KG1 (cell line): Measurements from ENCODE around the gene ME1.
"Not testable (repeated sequence)": the region's sequence is repeated elsewhere in the genome, so short reads cannot be mapped to it uniquely, and the experiment has no call there.

Experiments
- DNase-seq: peaks from one replicate; lab custom pipeline; 2025; lab: John Stamatoyannopoulos, UW

Gene ME1

GRCh38 chr6:83352424-83353061 lies 78.3 kb downstream of the ME1 start:
- DNase-seq = no peak

GRCh38 chr6:83343121-83343520 lies 87.7 kb downstream of the ME1 start:
- DNase-seq = no peak

- DNase-seq = no peak
Observed at GRCh38 chr6:83341765-83342164, 89.1 kb downstream of the ME1 start.

DNA sequence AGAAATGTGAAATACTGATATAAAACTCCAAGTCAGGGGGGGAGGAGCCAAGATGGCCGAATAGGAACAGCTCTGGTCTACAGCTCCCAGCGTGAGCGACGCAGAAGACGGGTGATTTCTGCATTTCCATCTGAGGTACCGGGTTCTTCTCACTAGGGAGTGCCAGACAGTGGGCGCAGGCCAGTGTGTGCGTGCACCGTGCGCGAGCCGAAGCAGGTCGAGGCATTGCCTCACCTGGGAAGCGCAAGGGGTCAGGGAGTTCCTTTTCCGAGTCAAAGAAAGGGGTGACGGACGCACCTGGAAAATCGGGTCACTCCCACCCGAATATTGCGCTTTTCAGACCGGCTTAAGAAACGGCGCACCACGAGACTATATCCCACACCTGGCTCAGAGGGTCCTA lies 96.9 kb downstream of the ME1 start:
- not testable (repeated sequence) for DNase-seq

DNA sequence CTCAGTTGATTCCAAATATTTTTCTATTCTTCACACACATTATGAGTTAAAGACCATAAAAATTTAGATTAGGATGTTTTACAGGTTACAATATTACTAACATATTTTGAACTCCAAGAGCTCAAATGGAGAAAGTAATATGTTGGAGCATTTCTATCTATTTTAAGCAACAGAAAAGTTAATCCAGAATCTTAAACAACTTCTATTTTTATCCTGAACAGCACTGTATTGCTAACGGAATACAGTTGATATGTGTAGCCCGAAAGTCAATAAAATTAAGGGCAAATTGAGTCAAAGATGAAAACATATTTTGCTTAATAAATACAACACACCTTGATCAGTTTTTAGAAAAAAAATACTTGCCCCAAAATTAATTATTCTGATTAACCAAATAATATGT lies 97.4 kb downstream of the ME1 start:
- no peak for DNase-seq

DNA sequence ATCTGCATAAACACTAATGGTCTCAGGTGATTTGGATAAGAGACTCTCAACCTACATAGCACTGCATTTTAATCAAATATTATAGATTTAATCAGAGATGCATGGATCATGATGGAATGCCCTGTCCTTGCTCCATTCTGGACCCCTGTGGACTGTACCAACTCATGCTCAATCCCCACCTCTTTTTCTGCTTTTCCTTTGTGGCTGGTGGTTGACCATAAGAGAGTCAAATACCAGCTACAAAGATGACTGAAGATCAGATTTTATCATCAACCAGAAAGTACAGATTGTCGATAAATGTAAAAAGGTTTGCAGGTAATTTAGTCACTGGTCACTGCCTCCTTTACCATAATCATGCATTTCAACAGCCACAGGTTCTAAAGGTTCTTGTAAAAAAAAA lies 116.2 kb downstream of the ME1 start:
- DNase-seq = no peak

GRCh38 chr6:83313882-83314281 lies 117.0 kb downstream of the ME1 start:
- no peak for DNase-seq

DNA sequence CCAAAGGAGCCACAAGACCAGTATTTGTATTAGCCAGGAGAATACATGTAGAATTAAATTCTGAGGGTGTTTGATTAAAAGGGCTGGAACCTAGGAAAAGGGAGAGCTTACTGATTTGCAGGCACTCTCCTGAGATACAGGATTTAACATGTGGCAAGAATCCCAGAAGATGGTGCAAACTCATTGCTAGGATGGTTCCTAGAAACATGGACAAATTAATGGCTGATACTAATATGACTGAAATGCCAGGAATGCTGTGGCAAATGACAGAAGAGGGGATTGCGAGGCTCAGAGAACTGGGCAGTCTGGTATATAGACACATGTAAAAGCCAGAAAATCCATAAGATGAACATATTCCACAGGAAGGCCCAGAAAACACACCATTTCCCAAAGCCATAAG lies 119.6 kb downstream of the ME1 start:
- no peak for DNase-seq

GRCh38 chr6:83310046-83310445 lies 120.8 kb downstream of the ME1 start:
- DNase-seq = no peak

GRCh38 chr6:83309344-83309743 lies 121.5 kb downstream of the ME1 start:
- no peak for DNase-seq

DNA sequence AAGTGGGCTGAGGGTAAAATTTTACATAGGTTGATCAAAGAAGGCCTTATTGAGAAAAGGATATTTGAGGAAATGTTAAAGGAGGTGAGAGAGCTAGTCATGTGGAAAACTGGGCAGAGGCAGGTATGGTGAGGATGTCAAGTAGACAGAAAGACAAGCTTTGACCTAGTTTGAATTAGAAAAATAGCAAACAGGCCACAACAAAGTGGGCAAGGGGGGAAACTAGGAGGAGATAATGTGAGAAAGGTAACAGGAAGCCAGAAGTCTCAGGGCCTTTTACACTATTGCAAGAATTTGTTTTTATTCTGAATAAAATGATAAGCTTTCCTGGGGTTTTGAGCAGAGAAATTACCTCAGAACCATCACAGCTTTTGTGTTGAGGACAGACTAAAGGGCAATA lies 122.0 kb downstream of the ME1 start:
- DNase-seq = no peak

GRCh38 chr6:83307849-83308248 lies 123.0 kb downstream of the ME1 start:
- no peak for DNase-seq

DNA sequence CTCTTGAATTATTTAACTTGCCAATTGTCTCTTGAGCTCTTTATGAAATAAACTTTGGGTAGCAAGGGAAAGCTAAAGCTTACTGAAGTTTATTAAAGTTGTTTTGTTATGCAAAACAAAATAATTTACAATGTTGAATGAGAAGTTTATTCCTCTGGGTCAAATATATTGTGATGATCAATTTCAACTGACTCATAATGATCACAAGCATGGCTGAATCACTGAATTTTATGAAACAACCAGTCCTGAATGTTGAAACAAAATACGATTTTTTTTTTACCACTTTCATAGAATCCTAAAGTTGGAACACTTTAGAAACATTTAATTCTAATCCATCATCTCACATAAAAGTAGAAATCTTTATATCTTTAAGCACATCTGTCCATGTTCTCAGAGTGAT lies 127.4 kb downstream of the ME1 start:
- no peak for DNase-seq

- DNase-seq = no peak
Observed at GRCh38 chr6:83294676-83295075, 136.2 kb downstream of the ME1 start.

- no peak for DNase-seq
Observed at GRCh38 chr6:83292900-83293843, 137.7 kb downstream of the ME1 start.

DNA sequence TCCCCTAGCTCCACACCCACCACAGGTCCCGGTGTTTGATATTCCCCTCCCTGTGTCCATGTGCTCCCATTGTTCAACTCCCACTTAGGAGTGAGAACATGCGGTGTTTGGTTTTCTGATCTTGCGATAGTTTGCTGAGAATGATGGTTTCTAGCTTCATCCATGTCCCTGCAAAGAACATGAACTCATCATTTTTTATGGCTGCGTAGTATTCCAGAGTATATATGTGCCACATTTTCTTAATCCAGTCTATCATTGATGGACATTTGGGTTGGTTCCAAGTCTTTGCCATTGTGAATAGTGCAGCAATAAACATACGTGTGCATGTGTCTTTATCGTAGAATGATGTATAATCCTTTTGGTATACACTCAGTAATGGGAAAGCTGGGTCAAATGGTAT lies 143.6 kb downstream of the ME1 start:
- not testable (repeated sequence) for DNase-seq

GRCh38 chr6:83285917-83286316 lies 144.9 kb downstream of the ME1 start:
- DNase-seq = no peak

DNA sequence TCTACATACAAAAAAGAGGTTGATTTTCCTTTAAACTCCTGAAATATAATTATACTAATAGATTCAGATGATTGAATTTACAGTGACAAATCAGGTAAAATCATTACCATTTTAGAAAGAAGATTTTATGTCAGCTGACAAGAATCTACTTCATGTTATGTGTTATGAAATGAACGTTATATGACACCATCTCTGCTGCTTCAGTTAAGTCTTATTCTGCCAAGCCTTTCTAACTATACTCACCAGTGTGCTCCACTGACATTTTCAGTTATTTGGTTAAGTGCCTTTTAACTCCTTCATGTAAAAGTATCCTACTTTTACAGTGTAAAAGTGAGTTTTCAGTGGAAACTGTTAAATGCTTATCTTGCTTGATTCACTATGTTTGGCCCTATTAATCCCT lies 157.3 kb downstream of the ME1 start:
- DNase-seq = no peak

- no peak for DNase-seq
Observed at GRCh38 chr6:83270971-83271719, 159.7 kb downstream of the ME1 start.

DNA sequence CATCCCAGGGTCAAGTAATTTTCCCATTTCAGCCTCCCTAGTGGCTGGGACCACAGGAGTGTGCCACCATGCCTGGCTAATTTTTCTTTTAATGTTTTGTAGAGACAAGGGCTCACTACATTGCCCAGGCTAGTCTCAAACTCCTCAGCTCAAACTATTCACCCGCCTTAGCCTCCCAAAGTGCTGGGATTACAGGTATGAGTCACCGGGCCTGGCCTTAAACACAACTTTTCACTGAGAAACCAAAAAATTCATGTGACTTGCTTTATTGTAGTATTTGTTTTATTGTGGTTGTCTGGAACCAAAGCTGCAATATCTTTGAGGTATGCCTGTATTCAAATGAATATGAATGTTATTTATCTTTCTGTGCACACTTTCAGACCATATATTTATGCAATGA lies 165.5 kb downstream of the ME1 start:
- DNase-seq = no peak

DNA sequence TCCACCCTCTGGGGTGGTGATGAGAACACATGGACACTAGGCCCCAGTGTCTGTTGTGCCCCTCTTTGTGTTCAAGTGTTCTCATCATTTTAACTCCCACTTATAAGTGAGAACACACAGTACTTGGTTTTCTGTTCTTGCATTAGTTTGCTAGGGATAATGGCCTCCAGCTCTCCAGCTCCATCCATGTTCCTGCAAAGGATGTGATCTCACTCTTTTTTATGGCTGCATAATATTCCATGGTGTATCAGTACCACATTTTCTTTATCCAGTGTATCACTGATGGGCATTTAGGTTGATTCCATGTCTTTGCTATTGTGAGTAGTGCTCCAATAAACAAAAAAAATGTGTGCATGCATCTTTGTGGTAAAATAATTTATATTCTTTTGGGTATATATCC lies 170.3 kb downstream of the ME1 start:
- no peak for DNase-seq

DNA sequence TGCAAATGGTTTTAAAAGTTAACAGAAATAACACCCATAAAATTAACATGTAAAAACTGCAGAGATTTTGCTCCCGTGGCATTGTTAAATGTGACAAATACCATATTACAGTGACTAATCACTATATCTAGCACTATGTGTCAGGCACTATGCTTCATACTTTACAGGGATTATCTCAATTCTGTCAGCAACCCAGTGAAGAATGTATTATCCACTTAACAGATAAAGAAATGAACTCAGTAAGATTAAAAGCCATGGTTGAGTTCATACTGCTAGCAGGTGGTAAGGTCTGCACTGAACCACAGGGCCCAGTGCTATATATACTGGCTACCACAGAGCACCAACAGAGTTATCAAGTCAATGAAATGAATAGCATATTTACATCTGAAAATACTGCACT lies 172.3 kb downstream of the ME1 start:
- no peak for DNase-seq

GRCh38 chr6:83257791-83258190 lies 173.1 kb downstream of the ME1 start:
- no peak for DNase-seq
